MM.1S (cell line): ENCODE measurements around the gene MCTS1.

Experiments
- DNase-seq: peaks from one replicate; pipeline ENCODE4 v3.0.0-alpha.2; 2015
- H2AFZ ChIP-seq: fragments of 300-600 bp; sonication (generic); 2 replicates; pipeline ENCODE4 v1.6.0; 2016; ENCODE audit warnings: antibody characterized with exemption, low read length
- H3F3A ChIP-seq: fragments of 300-600 bp; sonication (generic); 2 replicates; pipeline ENCODE4 v1.6.1; 2016; ENCODE audit warnings: mild to moderate bottlenecking, antibody characterized with exemption, low read length, moderate library complexity, mixed read lengths; ENCODE audit not compliant: insufficient read depth
- H3K27ac ChIP-seq: fragments of 300-600 bp; sonication (generic); 2 replicates; pipeline ENCODE4 v1.5.1; 2016; ENCODE audit warnings: mild to moderate bottlenecking, low read length
- H3K27me3 ChIP-seq: fragments of 300-600 bp; sonication (generic); replicated peaks from 2 replicates; pipeline ENCODE4 v1.6.0; 2016; ENCODE audit warnings: low read length; ENCODE audit not compliant: insufficient read depth
- H3K36me3 ChIP-seq: fragments of 300-600 bp; sonication (generic); replicated peaks from 2 replicates; pipeline ENCODE4 v1.6.1; 2016; ENCODE audit warnings: mild to moderate bottlenecking, low read length, mixed read lengths; ENCODE audit not compliant: insufficient read depth
- H3K4me1 ChIP-seq: fragments of 300-600 bp; sonication (generic); 2 replicates; pipeline ENCODE4 v1.6.1; 2016; ENCODE audit warnings: low read length, mixed read lengths
- H3K4me2 ChIP-seq: fragments of 300-600 bp; sonication (generic); 2 replicates; pipeline ENCODE4 v1.6.0; 2016; ENCODE audit warnings: low read depth, low read length
- H3K4me3 ChIP-seq: fragments of 300-600 bp; sonication (generic); 2 replicates; pipeline ENCODE4 v1.5.1; 2016; ENCODE audit warnings: low read length, mixed read lengths
- H3K79me2 ChIP-seq: fragments of 300-600 bp; sonication (generic); 2 replicates; pipeline ENCODE4 v1.6.1; 2016; ENCODE audit warnings: mixed run types, low read length, mixed read lengths
- H3K9ac ChIP-seq: fragments of 300-600 bp; sonication (generic); 2 replicates; pipeline ENCODE4 v1.6.1; 2016; ENCODE audit warnings: low read length, mixed read lengths
- H3K9me2 ChIP-seq: fragments of 300-600 bp; sonication (generic); replicated peaks from 2 replicates; pipeline ENCODE4 v1.6.1; 2016; ENCODE audit warnings: mild to moderate bottlenecking, low read length, mixed read lengths; ENCODE audit not compliant: insufficient read depth
- H3K9me3 ChIP-seq: fragments of 300-600 bp; sonication (generic); replicated peaks from 2 replicates; pipeline ENCODE4 v1.6.1; 2016; ENCODE audit warnings: mild to moderate bottlenecking, low read length, mixed read lengths; ENCODE audit not compliant: insufficient read depth
- H4K20me1 ChIP-seq: fragments of 300-600 bp; sonication (generic); 2 replicates; pipeline ENCODE4 v1.6.1; 2016; ENCODE audit warnings: mild to moderate bottlenecking, low read length, moderate library complexity, mixed read lengths; ENCODE audit not compliant: insufficient read depth
- EZH2 ChIP-seq: fragments of 300-600 bp; sonication (generic); optimal IDR thresholded peaks from 2 replicates; pipeline ENCODE3; 2017; ENCODE audit warnings: low read depth, mild to moderate bottlenecking, antibody characterized with exemption, low read length, mixed read lengths
- EZH2phosphoT487 ChIP-seq: fragments of 300-600 bp; sonication (generic); IDR thresholded peaks from 2 replicates; pipeline ENCODE4 v1.6.1; 2018; ENCODE audit warnings: antibody characterized with exemption, low read length
- TF ChIP-seq, protein P1 (sequence below): fragments of 300-600 bp; sonication (generic); IDR thresholded peaks from 2 replicates; pipeline ENCODE4 v1.5.1; 2016; ENCODE audit warnings: antibody characterized with exemption, low read length, mixed read lengths

MCTS1 gene

GRCh38 chrX:120614816-120615215 is 10.9 kb downstream of the MCTS1 start:
- Histone ChIP-seq H3K4me1 (no peaks in the 10 kb centered on the region), H3K4me2 (no peak overlapping the region), H3K4me3 (no peak overlapping the region), H3K27ac (no peak overlapping the region), H3K9me2 (no peaks in the 10 kb centered on the region), H3K27me3 (no peaks in the 10 kb centered on the region), H3K9ac (no peak overlapping the region), H4K20me1 (no peaks in the 10 kb centered on the region), H3K36me3 (no peaks in the 10 kb centered on the region; the same call in 1 of the 2 replicates), H3K79me2 (no peaks in the 10 kb centered on the region), H3K9me3 (no peaks in the 10 kb centered on the region), H2AFZ (no peak overlapping the region), H3F3A (no peaks in the 10 kb centered on the region)
- TF ChIP-seq EZH2phosphoT487: no peak
- TF ChIP-seq, protein P1, sequence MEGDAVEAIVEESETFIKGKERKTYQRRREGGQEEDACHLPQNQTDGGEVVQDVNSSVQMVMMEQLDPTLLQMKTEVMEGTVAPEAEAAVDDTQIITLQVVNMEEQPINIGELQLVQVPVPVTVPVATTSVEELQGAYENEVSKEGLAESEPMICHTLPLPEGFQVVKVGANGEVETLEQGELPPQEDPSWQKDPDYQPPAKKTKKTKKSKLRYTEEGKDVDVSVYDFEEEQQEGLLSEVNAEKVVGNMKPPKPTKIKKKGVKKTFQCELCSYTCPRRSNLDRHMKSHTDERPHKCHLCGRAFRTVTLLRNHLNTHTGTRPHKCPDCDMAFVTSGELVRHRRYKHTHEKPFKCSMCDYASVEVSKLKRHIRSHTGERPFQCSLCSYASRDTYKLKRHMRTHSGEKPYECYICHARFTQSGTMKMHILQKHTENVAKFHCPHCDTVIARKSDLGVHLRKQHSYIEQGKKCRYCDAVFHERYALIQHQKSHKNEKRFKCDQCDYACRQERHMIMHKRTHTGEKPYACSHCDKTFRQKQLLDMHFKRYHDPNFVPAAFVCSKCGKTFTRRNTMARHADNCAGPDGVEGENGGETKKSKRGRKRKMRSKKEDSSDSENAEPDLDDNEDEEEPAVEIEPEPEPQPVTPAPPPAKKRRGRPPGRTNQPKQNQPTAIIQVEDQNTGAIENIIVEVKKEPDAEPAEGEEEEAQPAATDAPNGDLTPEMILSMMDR: no peak
- no peak for TF ChIP-seq EZH2
- DNase-seq: no peak

- Histone ChIP-seq H3K9me3 (no peaks in the 10 kb centered on the region), H3K79me2 (no peaks in the 10 kb centered on the region; the same call in 1 of the 2 replicates), H3K9me2 (no peaks in the 10 kb centered on the region), H3F3A (no peaks in the 10 kb centered on the region), H3K4me1 (no peaks in the 10 kb centered on the region), H3K36me3 (no peaks in the 10 kb centered on the region), H3K4me3 (no peak overlapping the region), H3K9ac (no peak overlapping the region), H3K27me3 (no peaks in the 10 kb centered on the region), H4K20me1 (no peaks in the 10 kb centered on the region), H3K27ac (no peak overlapping the region), H2AFZ (no peak overlapping the region), H3K4me2 (no peak overlapping the region)
- DNase-seq: no peak
- TF ChIP-seq, protein P1: no peak
- TF ChIP-seq EZH2phosphoT487: no peak
- TF ChIP-seq EZH2: no peak
Measured at GRCh38 chrX:120617996-120618630, 14.2 kb downstream of the MCTS1 start.

DNA sequence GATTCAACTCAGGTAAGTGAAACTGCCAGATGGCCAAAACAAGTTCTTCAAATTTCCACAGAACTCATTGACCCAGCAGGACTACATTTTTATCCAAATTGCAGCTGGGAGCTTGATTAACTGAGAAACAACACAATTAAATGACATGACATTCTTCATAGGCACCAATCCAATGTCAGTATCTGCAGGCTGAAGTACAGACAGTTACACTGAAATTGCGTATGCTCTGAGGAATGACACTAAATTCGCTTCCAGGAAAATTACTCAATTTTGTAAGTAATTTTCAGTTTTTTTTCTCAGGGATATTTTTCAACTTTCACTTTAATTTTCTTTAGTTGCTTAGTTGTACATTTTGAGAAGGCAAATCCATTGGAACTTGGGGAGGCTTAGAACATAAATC is 21.5 kb downstream of the MCTS1 start:
- DNase-seq: peak; percentile 15
- TF ChIP-seq EZH2phosphoT487 (no peak), EZH2 (no peak)
- TF ChIP-seq, protein P1: no peak
- peak overlapping the region; percentile 54 for H3K4me2 ChIP-seq
- H3K4me3 ChIP-seq: no peak overlapping the region
- no peaks in the 10 kb centered on the region for H3K9me2 ChIP-seq
- H3F3A ChIP-seq: peaks cover 7% of the 10 kb centered on the region
- H2AFZ ChIP-seq: no peak overlapping the region
- no peaks in the 10 kb centered on the region for H3K36me3 ChIP-seq
- H3K79me2 ChIP-seq: peaks cover 46% of the 10 kb centered on the region
- peak overlapping the region; percentile 34; the same call in 1 of the 2 replicates for H3K27ac ChIP-seq
- no peak overlapping the region for H3K9ac ChIP-seq
- H4K20me1 ChIP-seq: no peaks in the 10 kb centered on the region
- no peaks in the 10 kb centered on the region for H3K27me3 ChIP-seq
- H3K4me1 ChIP-seq: peaks cover 4% of the 10 kb centered on the region; the same call in 1 of the 2 replicates
- H3K9me3 ChIP-seq: no peaks in the 10 kb centered on the region
